WERI-Rb-1 (cell line): ENCODE measurements around the gene PADI4.

ENCODE experiments used
- DNase-seq: peaks from one replicate; pipeline ENCODE4 v3.0.0-alpha.2; 2020
- H3K27ac ChIP-seq: fragments of 250-450 bp; sonication (Bioruptor Pico); 2 replicates; pipeline ENCODE4 v1.5.1; 2020; ENCODE audit warnings: mild to moderate bottlenecking, moderate library complexity
- H3K27me3 ChIP-seq: fragments of 250-450 bp; sonication (Bioruptor Pico); 2 replicates; pipeline ENCODE4 v1.5.1; 2021; ENCODE audit warnings: mild to moderate bottlenecking, low read depth, moderate library complexity; ENCODE audit not compliant: insufficient read depth, severe bottlenecking
- H3K36me3 ChIP-seq: fragments of 250-450 bp; sonication (Bioruptor Pico); 2 replicates; pipeline ENCODE4 v1.5.1; 2020; ENCODE audit warnings: mild to moderate bottlenecking, moderate library complexity
- H3K4me3 ChIP-seq: 2 replicates; pipeline ENCODE4 v1.5.1; 2011; ENCODE audit warnings: low read depth, mild to moderate bottlenecking, control low read depth, low read length
- H3K9me3 ChIP-seq: fragments of 250-450 bp; sonication (Bioruptor Pico); 2 replicates; pipeline ENCODE4 v1.5.1; 2021; ENCODE audit warnings: mild to moderate bottlenecking, moderate library complexity; ENCODE audit not compliant: severe bottlenecking
- CTCF ChIP-seq: IDR thresholded peaks from 2 replicates; pipeline ENCODE4 v1.5.1; 2011; ENCODE audit warnings: low read depth, mild to moderate bottlenecking, control low read depth, inconsistent platforms, low read length

Gene PADI4

GRCh38 chr1:17264470-17264869 lies 43.5 kb upstream of the PADI4 start:
- no peak for DNase-seq
- Histone ChIP-seq H3K4me3 (no peak overlapping the region), H3K9me3 (no peaks in the 10 kb centered on the region), H3K27me3 (no peaks in the 10 kb centered on the region), H3K36me3 (no peaks in the 10 kb centered on the region), H3K27ac (no peak overlapping the region)
- TF ChIP-seq CTCF = no peak

GRCh38 chr1:17265162-17265561 lies 42.8 kb upstream of the PADI4 start:
- H3K27me3 ChIP-seq = no peaks in the 10 kb centered on the region
- no peaks in the 10 kb centered on the region for H3K9me3 ChIP-seq
- no peak overlapping the region for H3K27ac ChIP-seq
- H3K4me3 ChIP-seq = no peak overlapping the region
- DNase-seq = no peak
- TF ChIP-seq CTCF = peak; percentile 21; the same call in 1 of the 2 replicates
- no peaks in the 10 kb centered on the region for H3K36me3 ChIP-seq

- no peak for TF ChIP-seq CTCF
- no peak overlapping the region for H3K27ac ChIP-seq
- no peaks in the 10 kb centered on the region for H3K36me3 ChIP-seq
- H3K4me3 ChIP-seq = no peak overlapping the region
- H3K27me3 ChIP-seq = no peaks in the 10 kb centered on the region
- no peak for DNase-seq
- H3K9me3 ChIP-seq = no peaks in the 10 kb centered on the region
Measured at GRCh38 chr1:17265950-17266349, 42.0 kb upstream of the PADI4 start.

- Histone ChIP-seq H3K27me3 (no peaks in the 10 kb centered on the region), H3K4me3 (no peak overlapping the region), H3K9me3 (no peaks in the 10 kb centered on the region), H3K36me3 (no peaks in the 10 kb centered on the region), H3K27ac (no peak overlapping the region)
- no peak for TF ChIP-seq CTCF
- DNase-seq = no peak
Measured at GRCh38 chr1:17270891-17271765, 36.9 kb upstream of the PADI4 start.

GRCh38 chr1:17272066-17272465 lies 35.9 kb upstream of the PADI4 start:
- Histone ChIP-seq H3K9me3 (no peaks in the 10 kb centered on the region), H3K36me3 (no peaks in the 10 kb centered on the region), H3K27ac (no peak overlapping the region), H3K27me3 (no peaks in the 10 kb centered on the region), H3K4me3 (no peak overlapping the region)
- DNase-seq = no peak
- TF ChIP-seq CTCF = no peak

GRCh38 chr1:17272646-17273045 lies 35.4 kb upstream of the PADI4 start:
- DNase-seq = no peak

More at GRCh38 chr1:17272646-17273045, 35.4 kb upstream of the PADI4 start:
- Histone ChIP-seq H3K9me3 (no peaks in the 10 kb centered on the region), H3K27ac (no peak overlapping the region), H3K36me3 (no peaks in the 10 kb centered on the region), H3K27me3 (no peaks in the 10 kb centered on the region), H3K4me3 (no peak overlapping the region)
- TF ChIP-seq CTCF = no peak
